Stomach (tissue), 9 donors: Measurements from ENCODE around the gene CPT1B. TPM values are rescaled to one million over a fixed set of nuclear protein-coding genes. Genes with fewer than 3 reads are reported as not detected.
"Not testable (repeated sequence)": the region's sequence is repeated elsewhere in the genome, so short reads cannot be mapped to it uniquely, and the experiment has no call there.

Experiments used
- DNase-seq, 2 donors: peaks; one replicate each; pipeline versions ENCODE4 v3.0.0 to v3.0.0-alpha.2; 2013 to 2019
- H3K27ac ChIP-seq, 5 donors: fragments of 200-600 bp in 4 of 5; sonication (generic) in 4 of 5; one replicate each; pipeline ENCODE4 v1.5.1; 2013 to 2019; ENCODE audit warnings: mild to moderate bottlenecking in 1 of 5, moderate library complexity in 1 of 5
- H3K27me3 ChIP-seq, 3 donors: fragments of 200-600 bp; sonication (generic); one replicate each; pipeline ENCODE4 v1.5.1; 2017 to 2019; ENCODE audit warnings: mixed run types in 1 of 3
- H3K36me3 ChIP-seq, 4 donors: fragments of 200-600 bp; sonication (generic); 1 replicate in 3 of 4; 2 replicates in 1 of 4; pipeline ENCODE4 v1.5.1; 2016 to 2019
- H3K4me1 ChIP-seq, 4 donors: fragments of 200-600 bp; sonication (generic); one replicate each; pipeline ENCODE4 v1.5.1; 2016 to 2019
- H3K4me3 ChIP-seq, 4 donors: fragments of 200-600 bp; sonication (generic) in 3 of 4; one replicate each; pipeline ENCODE4 v1.5.1; 2016 to 2019; ENCODE audit warnings: mild to moderate bottlenecking in 1 of 4
- H3K9me3 ChIP-seq, 4 donors: fragments of 200-600 bp; sonication (generic); one replicate each; pipeline ENCODE4 v1.5.1; 2016 to 2019
- CTCF ChIP-seq, 7 experiments: fragments of 450-650 bp in 4 of 7; fragments of 200-600 bp in 3 of 7; sonication (generic) in 3 of 7; IDR thresholded peaks; one replicate each; pipeline ENCODE4 v1.5.1; 2016 to 2019; ENCODE audit warnings: antibody characterized with exemption in 7 of 7, control low read depth in 2 of 7, mild to moderate bottlenecking in 1 of 7
- EP300 ChIP-seq: sonication (generic); formaldehyde crosslinking; IDR thresholded peaks from one replicate; pipeline ENCODE4 v1.6.1; 2017; ENCODE audit warnings: antibody characterized with exemption
- POLR2A ChIP-seq, 4 donors: fragments of 450-650 bp; IDR thresholded peaks; one replicate each; pipeline ENCODE4 v1.6.1; 2016; ENCODE audit warnings: antibody characterized with exemption in 4 of 4, control low read depth in 2 of 4, mild to moderate bottlenecking in 1 of 4, moderate library complexity in 1 of 4
- POLR2AphosphoS5 ChIP-seq, 3 donors: sonication (generic); formaldehyde crosslinking; IDR thresholded peaks; one replicate each; pipeline ENCODE4 v1.6.1; 2016; ENCODE audit warnings: antibody characterized with exemption in 3 of 3
- WGBS, 5 donors: extraction: QIAGEN DNeasy Blood & Tissue Kit in 3 of 5; methylation state at CpG; one replicate each; pipeline versions ENCODE4 v1.1.5 to v1.1.7; 2013 to 2018; 5-methylcytosine and 5-hydroxymethylcytosine counted together
- intact Hi-C: fragments of 100-400 bp; cut with DNase I; formaldehyde crosslinking; loops from one replicate; pipeline ENCODE4 v1.15.1; 2023; ENCODE audit warnings: low total_unique reads
- polyA plus RNA-seq, 3 donors: library from polyadenylated mRNA; stranded (reverse); fragments of 200-250 nt; gene quantifications; one replicate each; pipeline ENCODE4 v1.2.3, GENCODE V29; 2013
- total RNA-seq, 5 donors: library from RNA; depleted of rRNA; stranded (reverse); fragments of >200 nt; gene quantifications; one replicate each; pipeline versions ENCODE4 v1.1.0 to v1.2.3, GENCODE V29; 2014 to 2016
- donor health status: healthy with polysubstance abuse.
- donor health status: Bipolar disorder and iron deficiency.
- donor health status: healthy.

Gene CPT1B
- total and polyA plus RNA-seq, 8 donors = 6.6 to 164 (median 21.0) TPM

GRCh38 chr22:50522806-50523438 is 55.3 kb downstream of the CPT1B start:
- no peak for TF ChIP-seq POLR2A (IDR thresholded peaks at IDR 0.05)
- TF ChIP-seq EP300 = no peak
- TF ChIP-seq CTCF (IDR thresholded peaks at IDR 0.05) = no peak
- TF ChIP-seq POLR2AphosphoS5 (IDR thresholded peaks at IDR 0.05) = no peak
- no peak overlapping the region for H3K4me3 ChIP-seq
- 83 to 87% (median 85%) methylated on average over 12 to 22 of the region's 22 CpGs for WGBS, 5 donors
- intact Hi-C loops = no loop called here
- H3K4me1 ChIP-seq = peaks cover 29 to 44% (median 41%) of the 10 kb centered on the region in 4 donors
- H3K27ac ChIP-seq = no peak overlapping the region
- H3K36me3 ChIP-seq = peaks cover 45 to 64% (median 62%) of the 10 kb centered on the region in 4 donors
- H3K27me3 ChIP-seq = no peaks in the 10 kb centered on the region
- DNase-seq = no peak
- no peaks in the 10 kb centered on the region for H3K9me3 ChIP-seq

- DNase-seq = no peak
These were observed 55.9 kb downstream of the CPT1B start for GRCh38 chr22:50522208-50522805.

GRCh38 chr22:50521710-50522109 is 56.5 kb downstream of the CPT1B start:
- no peak overlapping the region for H3K27ac ChIP-seq
- DNase-seq = no peak
- intact Hi-C loops = no loop called here
- H3K4me1 ChIP-seq = peaks cover 21 to 35% (median 31%) of the 10 kb centered on the region in 4 donors
- no peaks in the 10 kb centered on the region for H3K27me3 ChIP-seq
- WGBS, 5 donors = 90 to 93% (median 92%) methylated on average over 8 to 10 of the region's 10 CpGs
- H3K9me3 ChIP-seq = no peaks in the 10 kb centered on the region
- H3K4me3 ChIP-seq = no peak overlapping the region
- peaks cover 52 to 76% (median 75%) of the 10 kb centered on the region in 4 donors for H3K36me3 ChIP-seq
- no peak for TF ChIP-seq EP300

More at GRCh38 chr22:50522208-50522805, 55.9 kb downstream of the CPT1B start:
- TF ChIP-seq CTCF (IDR thresholded peaks at IDR 0.05) = no peak
- TF ChIP-seq POLR2A (IDR thresholded peaks at IDR 0.05) = no peak
- TF ChIP-seq EP300 = no peak
- no peak for TF ChIP-seq POLR2AphosphoS5 (IDR thresholded peaks at IDR 0.05)
- 88 to 93% (median 91%) methylated on average over 7 to 15 of the region's 15 CpGs for WGBS, 5 donors
- peaks cover 27 to 41% (median 37%) of the 10 kb centered on the region in 4 donors for H3K4me1 ChIP-seq
- no peak overlapping the region for H3K4me3 ChIP-seq
- intact Hi-C loops = no loop called here
- H3K27me3 ChIP-seq = no peaks in the 10 kb centered on the region
- no peak overlapping the region for H3K27ac ChIP-seq
- H3K9me3 ChIP-seq = no peaks in the 10 kb centered on the region
- H3K36me3 ChIP-seq = peaks cover 51 to 70% (median 69%) of the 10 kb centered on the region in 4 donors

- intact Hi-C loops = no loop called here
- H3K36me3 ChIP-seq = peaks cover 52 to 84% (median 81%) of the 10 kb centered on the region in 4 donors
- no peaks in the 10 kb centered on the region for H3K27me3 ChIP-seq
These were observed 57.3 kb downstream of the CPT1B start for GRCh38 chr22:50520826-50521453.

GRCh38 chr22:50520184-50520583 is 58.0 kb downstream of the CPT1B start:
- 97 to 100% (median 98%) methylated on average over 8 of the region's 8 CpGs for WGBS, 5 donors

More at GRCh38 chr22:50520826-50521453, 57.3 kb downstream of the CPT1B start:
- no peak overlapping the region for H3K27ac ChIP-seq
- no peak overlapping the region for H3K4me3 ChIP-seq
- H3K9me3 ChIP-seq = no peaks in the 10 kb centered on the region
- no peak for DNase-seq
- TF ChIP-seq POLR2AphosphoS5 (IDR thresholded peaks at IDR 0.05) (no peak), CTCF (IDR thresholded peaks at IDR 0.05) (no peak), POLR2A (IDR thresholded peaks at IDR 0.05) (no peak), EP300 (no peak)
- WGBS, 5 donors = 90 to 94% (median 92%) methylated on average over 11 to 13 of the region's 13 CpGs
- peaks cover 15 to 28% (median 24%) of the 10 kb centered on the region in 4 donors for H3K4me1 ChIP-seq

More at GRCh38 chr22:50520184-50520583, 58.0 kb downstream of the CPT1B start:
- H3K27ac ChIP-seq, H3K9me3 ChIP-seq, H3K4me3 ChIP-seq, H3K27me3 ChIP-seq, intact Hi-C loops, DNase-seq: not testable (repeated sequence)
- peaks cover 14 to 25% (median 22%) of the 10 kb centered on the region in 4 donors for H3K4me1 ChIP-seq
- H3K36me3 ChIP-seq = peaks cover 52 to 84% (median 82%) of the 10 kb centered on the region in 4 donors
